PC-9 (cell line): ENCODE data around the gene ARIH1. TPM values are rescaled to one million over a fixed set of nuclear protein-coding genes. Genes with fewer than 3 reads are reported as not detected.

Experiments used
- BruUV-seq: library from RNA; stranded (reverse); fragments of 400-500 nt; replicated peaks from 2 replicates; lab custom pipeline; 2021; lab: Mats Ljungman, UMichigan
- CTCF ChIA-PET: fragments of 300-600 bp; sonication (Branson Sonifier 250); formaldehyde crosslinking; loops from one replicate; lab custom pipeline; 2022; ENCODE audit warnings: antibody characterized with exemption; lab: Charles Lee
- POLR2A ChIA-PET: fragments of 300-600 bp; sonication (Branson Sonifier 250); formaldehyde crosslinking; loops from one replicate; lab custom pipeline; 2022; ENCODE audit warnings: antibody characterized with exemption; ENCODE audit not compliant: unreplicated experiment; lab: Charles Lee
- DNase-seq, 2 experiments: peaks; one replicate each; pipeline versions ENCODE4 v3.0.0 to v3.0.0-alpha.2; 2015 to 2022; ENCODE audit warnings: mixed read lengths in 1 of 2
- H2AFZ ChIP-seq: fragments of 200-600 bp; sonication (generic); 2 replicates; pipeline ENCODE4 v1.8.1; 2017; ENCODE audit warnings: antibody characterized with exemption
- H3F3A ChIP-seq: fragments of 200-600 bp; sonication (generic); 2 replicates; pipeline ENCODE4 v1.8.1; 2017; ENCODE audit warnings: antibody characterized with exemption, mild to moderate bottlenecking, low read depth; ENCODE audit not compliant: insufficient read depth
- H3K27ac ChIP-seq: fragments of 200-600 bp; sonication (generic); 2 replicates; pipeline ENCODE4 v1.6.1; 2016; ENCODE audit warnings: mixed run types
- H3K27me3 ChIP-seq: fragments of 200-600 bp; sonication (generic); 2 replicates; pipeline ENCODE4 v1.6.1; 2016; ENCODE audit warnings: low read depth, mixed run types; ENCODE audit not compliant: insufficient read depth
- H3K36me3 ChIP-seq: fragments of 200-600 bp; sonication (generic); 2 replicates; pipeline ENCODE4 v1.6.1; 2016; ENCODE audit warnings: low read depth, mixed run types
- H3K4me1 ChIP-seq: fragments of 200-600 bp; sonication (generic); replicated peaks from 2 replicates; pipeline ENCODE4 v1.6.1; 2016; ENCODE audit warnings: mixed run types; ENCODE audit not compliant: insufficient read depth
- H3K4me2 ChIP-seq: fragments of 200-600 bp; sonication (generic); 2 replicates; pipeline ENCODE4 v1.6.1; 2017; ENCODE audit warnings: mixed run types
- H3K4me3 ChIP-seq: fragments of 200-600 bp; sonication (generic); 2 replicates; pipeline ENCODE4 v1.6.1; 2016; ENCODE audit warnings: mixed run types
- H3K79me2 ChIP-seq: fragments of 200-600 bp; sonication (generic); 2 replicates; pipeline ENCODE4 v1.6.1; 2017; ENCODE audit warnings: low read depth, mixed run types
- H3K9me2 ChIP-seq: fragments of 200-600 bp; sonication (generic); 2 replicates; pipeline ENCODE4 v1.8.1; 2017; ENCODE audit warnings: mild to moderate bottlenecking; ENCODE audit not compliant: insufficient read depth
- H3K9me3 ChIP-seq: fragments of 200-600 bp; sonication (generic); 2 replicates; pipeline ENCODE4 v1.8.1; 2016; ENCODE audit warnings: low read depth; ENCODE audit not compliant: insufficient read depth
- H4K20me1 ChIP-seq: fragments of 200-600 bp; sonication (generic); 2 replicates; pipeline ENCODE4 v1.8.1; 2017; ENCODE audit not compliant: insufficient read depth
- CTCF ChIP-seq: fragments of 200-600 bp; sonication (generic); conservative IDR thresholded peaks from 2 replicates; pipeline ENCODE4 v1.6.1; 2017; ENCODE audit warnings: mixed run types, antibody characterized with exemption, mild to moderate bottlenecking, moderate library complexity
- EZH2 ChIP-seq: fragments of 200-600 bp; sonication (generic); IDR thresholded peaks from 2 replicates; pipeline ENCODE4 v1.8.0; 2017; ENCODE audit warnings: antibody characterized with exemption, low read depth
- intact Hi-C: fragments of 100-400 bp; cut with micrococcal nuclease; formaldehyde crosslinking; loops from one replicate; pipeline ENCODE4 v1.10.0; 2022; ENCODE audit not compliant: unreplicated experiment
- total RNA-seq: library from RNA; stranded (reverse); gene quantifications from 2 replicates; pipeline ENCODE4 v1.2.3, GENCODE V29; 2021

The ARIH1 gene
- total RNA-seq, 1 experiment from 2014 or later = 144 TPM

GRCh38 chr15:72536506-72536905, 62.4 kb downstream of the ARIH1 start:
- Histone ChIP-seq H3K4me3 (no peak overlapping the region), H3K27me3 (no peaks in the 10 kb centered on the region), H3K4me1 (no peaks in the 10 kb centered on the region), H3K27ac (no peak overlapping the region), H3K9me2 (no peaks in the 10 kb centered on the region), H4K20me1 (peaks cover 37% of the 10 kb centered on the region), H3K36me3 (no peaks in the 10 kb centered on the region; the same call in 1 of the 2 replicates), H3F3A (peaks cover 7% of the 10 kb centered on the region; the same call in 1 of the 2 replicates), H3K9me3 (peaks cover 8% of the 10 kb centered on the region; the same call in 1 of the 2 replicates), H3K4me2 (no peak overlapping the region), H2AFZ (no peak overlapping the region), H3K79me2 (peaks cover 72% of the 10 kb centered on the region)
- DNase-seq = no peak
- intact Hi-C loops = no loop called here
- ChIA-PET POLR2A (interaction anchor here (0.6 kb wide), 2 partner anchors 30 to 63 kb away, joined by 4 to 6 read pairs; no protein-coding TSS in a partner anchor), CTCF (no interaction called here)
- BruUV-seq = no TSS peak
- no peak for TF ChIP-seq EZH2
- TF ChIP-seq CTCF = no peak

GRCh38 chr15:72538931-72539330, 64.8 kb downstream of the ARIH1 start:
- BruUV-seq = no TSS peak
- peaks cover 35% of the 10 kb centered on the region for H4K20me1 ChIP-seq
- no peaks in the 10 kb centered on the region for H3K27me3 ChIP-seq
- no peak overlapping the region for H2AFZ ChIP-seq
- H3K79me2 ChIP-seq = peaks cover 60% of the 10 kb centered on the region
- no peak overlapping the region for H3K4me2 ChIP-seq
- H3F3A ChIP-seq = no peaks in the 10 kb centered on the region
- H3K4me1 ChIP-seq = no peaks in the 10 kb centered on the region
- no peaks in the 10 kb centered on the region for H3K9me2 ChIP-seq
- ChIA-PET POLR2A (no interaction called here), CTCF (no interaction called here)
- H3K9me3 ChIP-seq = peaks cover 8% of the 10 kb centered on the region; the same call in 1 of the 2 replicates
- intact Hi-C loops = no loop called here
- no peak overlapping the region for H3K27ac ChIP-seq
- no peak for DNase-seq
- TF ChIP-seq CTCF = no peak
- TF ChIP-seq EZH2 = no peak
- H3K4me3 ChIP-seq = no peak overlapping the region
- H3K36me3 ChIP-seq = no peaks in the 10 kb centered on the region; the same call in 1 of the 2 replicates

- no peak for TF ChIP-seq EZH2
- intact Hi-C loops = no loop called here
- Histone ChIP-seq H3K4me3 (no peak overlapping the region), H3F3A (no peaks in the 10 kb centered on the region), H3K27ac (no peak overlapping the region), H3K36me3 (peaks cover 6% of the 10 kb centered on the region; the same call in 1 of the 2 replicates), H3K4me2 (no peak overlapping the region), H3K27me3 (no peaks in the 10 kb centered on the region), H3K9me3 (peaks cover 8% of the 10 kb centered on the region; the same call in 1 of the 2 replicates), H2AFZ (no peak overlapping the region), H4K20me1 (peaks cover 35% of the 10 kb centered on the region), H3K9me2 (no peaks in the 10 kb centered on the region), H3K4me1 (no peaks in the 10 kb centered on the region), H3K79me2 (peaks cover 46% of the 10 kb centered on the region)
- no peak for DNase-seq
- CTCF ChIA-PET = no interaction called here
- BruUV-seq = no TSS peak
- POLR2A ChIA-PET = interaction anchor here (0.6 kb wide), 1 partner anchor 49 kb away, joined by 4 read pairs; no protein-coding TSS in a partner anchor
Observed at GRCh38 chr15:72540606-72541237, 66.6 kb downstream of the ARIH1 start.
